D721Med (cell line): ENCODE measurements around the gene MMP2.

Experiments
- DNase-seq: peaks from one replicate; pipeline ENCODE4 v3.0.0; 2011; ENCODE audit warnings: low spot score; ENCODE audit not compliant: insufficient read length
- FAIRE-seq: peaks from 2 replicates; lab custom pipeline; 2011; peaks lifted over from hg19 to GRCh38; lab: Jason Lieb, UNC
- TF ChIP-seq, protein P1 (sequence below): IDR thresholded peaks from 2 replicates; pipeline ENCODE4 v1.5.1; 2012; ENCODE audit warnings: mild to moderate bottlenecking, control low read depth; ENCODE audit not compliant: insufficient read depth; ENCODE audit errors: missing control alignments

The MMP2 gene

DNA sequence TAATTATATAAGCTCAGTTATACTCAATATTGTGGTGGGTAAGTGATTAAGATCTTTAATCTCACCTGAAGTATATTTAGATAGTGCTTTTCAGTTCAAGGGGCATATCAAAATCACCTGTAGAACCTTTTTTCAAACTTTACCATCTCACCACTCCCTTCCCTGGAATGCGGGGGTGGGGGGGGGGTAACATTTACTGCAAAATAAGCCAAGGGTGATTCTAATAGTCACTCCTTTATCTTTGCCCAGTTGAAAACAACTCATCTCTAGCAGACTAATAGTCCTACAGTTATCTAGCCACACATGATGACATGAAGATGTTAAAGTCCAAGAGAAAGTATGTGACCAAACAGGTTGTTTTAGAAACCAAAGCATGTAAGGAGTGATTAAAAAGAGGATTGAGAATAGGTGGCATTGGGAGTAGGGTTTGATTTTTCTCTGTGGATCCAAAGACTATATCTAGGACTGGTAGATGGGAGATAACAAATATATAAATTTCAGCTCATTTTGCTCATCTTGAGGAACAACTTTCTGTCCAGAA is 51.4 kb downstream of the MMP2 start:
- no peak for FAIRE-seq
- DNase-seq, result no peak
- TF ChIP-seq, protein P1, sequence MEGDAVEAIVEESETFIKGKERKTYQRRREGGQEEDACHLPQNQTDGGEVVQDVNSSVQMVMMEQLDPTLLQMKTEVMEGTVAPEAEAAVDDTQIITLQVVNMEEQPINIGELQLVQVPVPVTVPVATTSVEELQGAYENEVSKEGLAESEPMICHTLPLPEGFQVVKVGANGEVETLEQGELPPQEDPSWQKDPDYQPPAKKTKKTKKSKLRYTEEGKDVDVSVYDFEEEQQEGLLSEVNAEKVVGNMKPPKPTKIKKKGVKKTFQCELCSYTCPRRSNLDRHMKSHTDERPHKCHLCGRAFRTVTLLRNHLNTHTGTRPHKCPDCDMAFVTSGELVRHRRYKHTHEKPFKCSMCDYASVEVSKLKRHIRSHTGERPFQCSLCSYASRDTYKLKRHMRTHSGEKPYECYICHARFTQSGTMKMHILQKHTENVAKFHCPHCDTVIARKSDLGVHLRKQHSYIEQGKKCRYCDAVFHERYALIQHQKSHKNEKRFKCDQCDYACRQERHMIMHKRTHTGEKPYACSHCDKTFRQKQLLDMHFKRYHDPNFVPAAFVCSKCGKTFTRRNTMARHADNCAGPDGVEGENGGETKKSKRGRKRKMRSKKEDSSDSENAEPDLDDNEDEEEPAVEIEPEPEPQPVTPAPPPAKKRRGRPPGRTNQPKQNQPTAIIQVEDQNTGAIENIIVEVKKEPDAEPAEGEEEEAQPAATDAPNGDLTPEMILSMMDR, result no peak

GRCh38 chr16:55532227-55532626 is 53.2 kb downstream of the MMP2 start:
- TF ChIP-seq, protein P1, result no peak
- FAIRE-seq (no peak), DNase-seq (no peak)

- TF ChIP-seq, protein P1, result no peak
- DNase-seq (no peak), FAIRE-seq (no peak)
These were observed 55.8 kb downstream of the MMP2 start for GRCh38 chr16:55534756-55535155.

DNA sequence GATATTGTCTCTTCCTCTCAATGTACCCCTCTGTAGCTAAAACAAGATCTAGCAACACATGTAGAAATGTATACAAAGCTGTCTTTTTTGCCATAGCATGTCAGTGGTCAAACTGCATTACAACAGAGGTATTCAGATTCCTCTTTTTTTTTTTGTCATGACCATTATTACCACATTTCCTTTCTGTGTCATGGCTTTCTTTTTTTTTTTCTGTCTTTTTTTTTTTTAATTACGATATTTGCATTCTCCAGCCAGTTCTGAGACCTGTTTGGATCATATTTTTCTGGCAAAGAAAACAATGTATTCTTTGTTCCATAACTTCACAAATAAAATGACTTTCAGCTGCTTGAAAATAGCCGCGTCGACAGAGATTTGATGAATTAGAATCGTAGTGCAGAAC is 60.1 kb downstream of the MMP2 start:
- FAIRE-seq (no peak), DNase-seq (no peak)
- TF ChIP-seq, protein P1, result no peak

DNA sequence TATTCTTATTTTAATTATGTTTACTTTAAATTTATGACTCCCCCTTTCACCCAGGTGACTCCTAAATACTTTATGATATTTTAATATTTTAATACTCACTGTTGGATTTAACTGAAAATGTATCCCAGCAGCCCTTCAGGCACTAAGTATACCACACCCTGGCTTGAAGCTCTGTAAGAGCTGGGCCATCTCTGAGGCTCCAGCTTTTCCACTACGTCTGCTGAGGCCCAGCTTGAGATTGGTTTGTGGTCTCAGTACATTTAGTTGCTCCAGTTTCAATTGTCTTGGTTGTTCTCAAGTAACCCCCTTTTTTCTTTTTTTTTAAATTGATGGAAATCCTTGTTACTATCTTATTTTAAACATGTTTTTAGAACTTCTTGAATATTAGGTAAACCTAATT is 60.5 kb downstream of the MMP2 start:
- DNase-seq (no peak), FAIRE-seq (no peak)
- TF ChIP-seq, protein P1, result no peak

DNA sequence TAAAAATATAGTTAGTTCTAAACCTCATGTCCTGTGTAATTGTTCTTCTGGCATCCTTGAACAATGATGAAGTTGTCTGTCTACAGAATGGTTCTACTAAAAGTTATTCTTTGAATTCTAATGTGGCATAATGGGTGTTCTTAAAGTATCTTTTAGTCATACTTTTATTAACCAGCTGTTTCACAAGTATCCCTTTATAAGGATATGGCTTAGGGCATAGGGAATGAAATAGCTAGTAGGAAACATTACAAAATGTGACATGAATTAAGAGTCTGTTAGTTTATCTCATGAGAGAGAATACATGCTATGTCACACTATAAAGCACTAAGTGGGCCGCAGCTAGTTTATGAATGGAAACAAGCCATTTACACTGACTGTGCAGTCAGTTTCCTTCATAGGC is 61.2 kb downstream of the MMP2 start:
- no peak for FAIRE-seq
- TF ChIP-seq, protein P1, result no peak
- no peak for DNase-seq

GRCh38 chr16:55542459-55543082 is 63.6 kb downstream of the MMP2 start:
- no peak for FAIRE-seq
- TF ChIP-seq, protein P1, result no peak
- DNase-seq, result no peak
